ENCODE measurements around the gene PDE4C.

Gene PDE4C

GRCh38 chr19:18185538-18185937, 40.7 kb downstream of the PDE4C start:
- Histone ChIP-seq H3K4me1 (ENCODE audit: control insufficient read depth in 1 of 2, insufficient read depth in 2 of 2, low read length in 2 of 2) (no peaks in the 10 kb centered on the region), H3K36me3 (ENCODE audit: control insufficient read depth in 1 of 2, insufficient read depth in 2 of 2, low read length in 2 of 2) (no peaks in the 10 kb centered on the region), H3K27me3 (ENCODE audit: control insufficient read depth in 1 of 2, insufficient read depth in 2 of 2, low read length in 2 of 2) (no peaks in the 10 kb centered on the region), H3K27ac (ENCODE audit: low read depth, low read length) (no peak overlapping the region), H3K9ac (ENCODE audit: low read depth in 1 of 2, low read length in 2 of 2) (no peak overlapping the region), H3K4me3 (ENCODE audit: low read depth in 1 of 2, low read length in 2 of 2) (no peak overlapping the region), H3K9me3 (ENCODE audit: control insufficient read depth in 1 of 2, low read length in 2 of 2) (no peaks in the 10 kb centered on the region)

GRCh38 chr19:18183529-18183928, 42.7 kb downstream of the PDE4C start:
- no peak overlapping the region for H3K9ac ChIP-seq (ENCODE audit: low read depth in 1 of 2, low read length in 2 of 2)
- H3K4me1 ChIP-seq (ENCODE audit: control insufficient read depth in 1 of 2, insufficient read depth in 2 of 2, low read length in 2 of 2): no peaks in the 10 kb centered on the region
- H3K36me3 ChIP-seq (ENCODE audit: control insufficient read depth in 1 of 2, insufficient read depth in 2 of 2, low read length in 2 of 2): no peaks in the 10 kb centered on the region
- no peak overlapping the region for H3K27ac ChIP-seq (ENCODE audit: low read depth, low read length)
- no peaks in the 10 kb centered on the region for H3K9me3 ChIP-seq (ENCODE audit: control insufficient read depth in 1 of 2, low read length in 2 of 2)
- no peak overlapping the region for H3K4me3 ChIP-seq (ENCODE audit: low read depth in 1 of 2, low read length in 2 of 2)
- H3K27me3 ChIP-seq (ENCODE audit: control insufficient read depth in 1 of 2, insufficient read depth in 2 of 2, low read length in 2 of 2): no peaks in the 10 kb centered on the region

- Histone ChIP-seq H3K27ac (ENCODE audit: low read depth, low read length) (no peak overlapping the region), H3K36me3 (ENCODE audit: control insufficient read depth in 1 of 2, insufficient read depth in 2 of 2, low read length in 2 of 2) (peaks cover 5 to 17% of the 10 kb centered on the region in 2 donors), H3K9ac (ENCODE audit: low read depth in 1 of 2, low read length in 2 of 2) (no peak overlapping the region), H3K27me3 (ENCODE audit: control insufficient read depth in 1 of 2, insufficient read depth in 2 of 2, low read length in 2 of 2) (no peaks in the 10 kb centered on the region), H3K4me3 (ENCODE audit: low read depth in 1 of 2, low read length in 2 of 2) (no peak overlapping the region), H3K9me3 (ENCODE audit: control insufficient read depth in 1 of 2, low read length in 2 of 2) (no peaks in the 10 kb centered on the region), H3K4me1 (ENCODE audit: control insufficient read depth in 1 of 2, insufficient read depth in 2 of 2, low read length in 2 of 2) (peaks cover 4 to 6% of the 10 kb centered on the region in 2 donors)
Observed at GRCh38 chr19:18179957-18180356, 46.3 kb downstream of the PDE4C start.

GRCh38 chr19:18176367-18177310, 49.6 kb downstream of the PDE4C start:
- H3K9ac ChIP-seq (ENCODE audit: low read depth in 1 of 2, low read length in 2 of 2): no peak overlapping the region
- H3K4me1 ChIP-seq (ENCODE audit: control insufficient read depth in 1 of 2, insufficient read depth in 2 of 2, low read length in 2 of 2): peaks cover 18 to 23% of the 10 kb centered on the region in 2 donors
- H3K9me3 ChIP-seq (ENCODE audit: control insufficient read depth in 1 of 2, low read length in 2 of 2): no peaks in the 10 kb centered on the region
- H3K36me3 ChIP-seq (ENCODE audit: control insufficient read depth in 1 of 2, insufficient read depth in 2 of 2, low read length in 2 of 2): peaks cover 5 to 17% of the 10 kb centered on the region in 2 donors
- H3K27ac ChIP-seq (ENCODE audit: low read depth, low read length): no peak overlapping the region
- H3K27me3 ChIP-seq (ENCODE audit: control insufficient read depth in 1 of 2, insufficient read depth in 2 of 2, low read length in 2 of 2): no peaks in the 10 kb centered on the region
- no peak overlapping the region for H3K4me3 ChIP-seq (ENCODE audit: low read depth in 1 of 2, low read length in 2 of 2)

GRCh38 chr19:18174983-18175382, 51.3 kb downstream of the PDE4C start:
- H3K4me1 ChIP-seq (ENCODE audit: control insufficient read depth in 1 of 2, insufficient read depth in 2 of 2, low read length in 2 of 2): peaks cover 18 to 23% of the 10 kb centered on the region in 2 donors
- H3K36me3 ChIP-seq (ENCODE audit: control insufficient read depth in 1 of 2, insufficient read depth in 2 of 2, low read length in 2 of 2): peaks cover 5 to 17% of the 10 kb centered on the region in 2 donors
- H3K4me3 ChIP-seq (ENCODE audit: low read depth in 1 of 2, low read length in 2 of 2): peak overlapping the region; percentile 88 to 92
- no peaks in the 10 kb centered on the region for H3K9me3 ChIP-seq (ENCODE audit: control insufficient read depth in 1 of 2, low read length in 2 of 2)
- H3K9ac ChIP-seq (ENCODE audit: low read depth in 1 of 2, low read length in 2 of 2): peak overlapping the region; percentile 79 to 91
- H3K27me3 ChIP-seq (ENCODE audit: control insufficient read depth in 1 of 2, insufficient read depth in 2 of 2, low read length in 2 of 2): no peaks in the 10 kb centered on the region
- H3K27ac ChIP-seq (ENCODE audit: low read depth, low read length): no peak overlapping the region
